GM21447 (cell line): ENCODE measurements around the gene CPB2.

Experiments used
- ATAC-seq: cut with Tn5 transposase; IDR thresholded peaks from one replicate; pipeline ENCODE4 v1.9.1; 2021; ENCODE audit not compliant: unreplicated experiment

CPB2 gene

GRCh38 chr13:46101002-46101401 lies 3.8 kb downstream of the CPB2 start:
- no peak for ATAC-seq

GRCh38 chr13:46100191-46100815 lies 4.5 kb downstream of the CPB2 start:
- no peak for ATAC-seq

GRCh38 chr13:46097663-46098062 lies 7.2 kb downstream of the CPB2 start:
- no peak for ATAC-seq

GRCh38 chr13:46097015-46097414 lies 7.8 kb downstream of the CPB2 start:
- ATAC-seq = no peak

- no peak for ATAC-seq
These were observed 10.4 kb downstream of the CPB2 start for GRCh38 chr13:46094478-46094877.

GRCh38 chr13:46088821-46089562 lies 15.8 kb downstream of the CPB2 start:
- ATAC-seq = no peak

- no peak for ATAC-seq
These were observed 17.4 kb downstream of the CPB2 start for GRCh38 chr13:46087481-46087880.

- ATAC-seq = no peak
These were observed 17.8 kb downstream of the CPB2 start for GRCh38 chr13:46086985-46087384.

GRCh38 chr13:46086421-46086922 lies 18.4 kb downstream of the CPB2 start:
- ATAC-seq = no peak

GRCh38 chr13:46085737-46086136 lies 19.1 kb downstream of the CPB2 start:
- no peak for ATAC-seq

- no peak for ATAC-seq
These were observed 22.5 kb downstream of the CPB2 start for GRCh38 chr13:46082324-46082723.

- no peak for ATAC-seq
These were observed 25.1 kb downstream of the CPB2 start for GRCh38 chr13:46079770-46080169.

GRCh38 chr13:46077265-46077664 lies 27.6 kb downstream of the CPB2 start:
- ATAC-seq = no peak

GRCh38 chr13:46076827-46077226 lies 28.0 kb downstream of the CPB2 start:
- ATAC-seq = no peak

GRCh38 chr13:46075811-46076210 lies 29.0 kb downstream of the CPB2 start:
- ATAC-seq = no peak

- peak; percentile 88 for ATAC-seq
These were observed 33.1 kb downstream of the CPB2 start for GRCh38 chr13:46071590-46072249.

GRCh38 chr13:46063292-46063691 lies 41.5 kb downstream of the CPB2 start:
- no peak for ATAC-seq

- no peak for ATAC-seq
These were observed 42.6 kb downstream of the CPB2 start for GRCh38 chr13:46062185-46062584.

- no peak for ATAC-seq
These were observed 45.4 kb downstream of the CPB2 start for GRCh38 chr13:46059405-46059804.

- ATAC-seq = no peak
These were observed 46.6 kb downstream of the CPB2 start for GRCh38 chr13:46058268-46058667.

GRCh38 chr13:46057256-46058015 lies 47.4 kb downstream of the CPB2 start:
- no peak for ATAC-seq
